K562 (cell line): ENCODE measurements around the gene PTPRU. TPM values are rescaled to one million over a fixed set of nuclear protein-coding genes. Genes with fewer than 3 reads are reported as not detected.

Experiments used
- BCLAF1 ChIP-seq, 2 experiments: fragments of 450-650 bp in 1 of 2; IDR thresholded peaks; 2 replicates each; pipeline ENCODE4 v1.6.1; 2011 to 2017; ENCODE audit warnings: low read depth in 2 of 2, antibody characterized with exemption in 1 of 2, borderline replicate concordance in 1 of 2, low read length in 1 of 2, mild to moderate bottlenecking in 1 of 2, mixed read lengths in 1 of 2; ENCODE audit not compliant: control insufficient read depth in 1 of 2
- BHLHE40 ChIP-seq: IDR thresholded peaks from 2 replicates; pipeline ENCODE4 v1.6.1; 2011; ENCODE audit warnings: low read length, improper control_type of control experiment
- CREM ChIP-seq: IDR thresholded peaks from 2 replicates; pipeline ENCODE4 v1.6.1; 2014; ENCODE audit warnings: antibody characterized with exemption, low read depth
- CTBP1 ChIP-seq: fragments of 450-650 bp; IDR thresholded peaks from 2 replicates; pipeline ENCODE4 v1.6.1; 2016; ENCODE audit warnings: borderline replicate concordance
- MYC ChIP-seq, 2 experiments: fragments of 250-450 bp in 1 of 2; sonication (Bioruptor Pico) in 1 of 2; IDR thresholded peaks; 2 replicates each; pipeline versions ENCODE4 v1.5.1 to v1.6.1; 2012 to 2021; ENCODE audit warnings: low read depth in 2 of 2, borderline replicate concordance in 1 of 2, improper control_type of control experiment in 1 of 2, low read length in 1 of 2, mild to moderate bottlenecking in 1 of 2, moderate library complexity in 1 of 2
- NBN ChIP-seq: fragments of 450-650 bp; IDR thresholded peaks from 2 replicates; pipeline ENCODE4 v1.6.1; 2016; ENCODE audit warnings: low read depth, mild to moderate bottlenecking
- PKNOX1 ChIP-seq: fragments of 450-650 bp; IDR thresholded peaks from 2 replicates; pipeline ENCODE4 v1.6.1; 2016
- PRDM10 ChIP-seq: fragments of 450-650 bp; IDR thresholded peaks from 2 replicates; pipeline ENCODE4 v1.6.1; 2018; ENCODE audit not compliant: partially characterized antibody
- RHOXF2B ChIP-seq: fragments of 250-450 bp; sonication (Bioruptor Pico); conservative IDR thresholded peaks from 2 replicates; pipeline ENCODE4 v1.5.1; 2021
- SP1 ChIP-seq: sonication (generic); formaldehyde crosslinking; IDR thresholded peaks from 2 replicates; pipeline ENCODE4 v1.8.1; 2022; ENCODE audit warnings: mild to moderate bottlenecking, missing genetic modification reagents
- TARDBP ChIP-seq: fragments of 450-650 bp; IDR thresholded peaks from 2 replicates; pipeline ENCODE4 v1.6.1; 2016
- TOE1 ChIP-seq, 2 experiments: fragments of 450-650 bp in 1 of 2; sonication (generic) in 1 of 2; formaldehyde crosslinking in 1 of 2; IDR thresholded peaks; 2 replicates each; pipeline versions ENCODE4 v1.7.1 to v1.8.0; 2016 to 2022; ENCODE audit warnings: borderline replicate concordance in 2 of 2, mild to moderate bottlenecking in 2 of 2, antibody characterized with exemption in 1 of 2, inconsistent platforms in 1 of 2, low read depth in 1 of 2, missing genetic modification reagents in 1 of 2, moderate library complexity in 1 of 2
- polyA plus RNA-seq, 8 experiments: library from polyadenylated mRNA; depleted of rRNA in 4 of 8; stranded (reverse) in 5 of 8; unstranded in 3 of 8; fragments of >200 nt; fragmentation: Nextera tagmentation in 2 of 8; fragmentation: Illumina TruSeq in 1 of 8; extraction: Ambion mirVana in 2 of 8; extraction: Trizol in 1 of 8; gene quantifications; 2 replicates each; pipeline versions ENCODE4 v1.2.1 to v1.2.3, GENCODE V29; 2011 to 2014; ENCODE audit warnings: inconsistent platforms in 1 of 8, missing spikeins in 1 of 8
- total RNA-seq, 7 experiments: library from RNA; depleted of rRNA in 6 of 7; stranded (reverse); fragments of >200 nt in 6 of 7; fragmentation: Illumina TruSeq in 2 of 7; extraction: Trizol in 2 of 7; gene quantifications; 2 replicates each; pipeline versions ENCODE4 v1.2.1 to v1.2.3, GENCODE V29; 2011 to 2021; ENCODE audit warnings: low replicate concordance in 1 of 7

PTPRU gene
- total and polyA plus RNA-seq, 9 of the 15 experiments (the other 6 are each of a cell fraction or from before 2014, with no cell fraction given): 0.01 to 2.9 (median 1.0) TPM

- TF ChIP-seq PRDM10: peak; percentile 94
- no peak for TF ChIP-seq TARDBP
- TF ChIP-seq CTBP1: peak; percentile 40; the same call in 1 of the 2 replicates
- TF ChIP-seq MYC (IDR thresholded peaks at IDR 0.05; ENCODE audit: low read depth, low read length): 0 out of 2 replicates have a peak, but pooled peaks have one; percentile 36
- no peak for TF ChIP-seq MYC (CRISPR knock-in tag; IDR thresholded peaks at IDR 0.05; ENCODE audit: borderline replicate concordance, low read depth)
- TF ChIP-seq RHOXF2B (CRISPR knock-in tag): no peak
- no peak for TF ChIP-seq BCLAF1 (IDR thresholded peaks at IDR 0.05; ENCODE audit: borderline replicate concordance in 1 of 2, control insufficient read depth in 1 of 2, low read depth in 2 of 2, low read length in 1 of 2)
- TF ChIP-seq SP1 (CRISPR knock-in tag): 0 out of 2 replicates have a peak, but pooled peaks have one; percentile 50
- 0 out of 2 replicates have a peak, but pooled peaks have one; percentile 3 for TF ChIP-seq CREM
- TF ChIP-seq PKNOX1: peak; percentile 42; the same call in 1 of the 2 replicates
- peak; percentile 39; the same call in 1 of the 2 replicates for TF ChIP-seq TOE1 (IDR thresholded peaks at IDR 0.05; ENCODE audit: borderline replicate concordance)
- no peak for TF ChIP-seq TOE1 (CRISPR knock-in tag; IDR thresholded peaks at IDR 0.05; ENCODE audit: borderline replicate concordance, low read depth)
- TF ChIP-seq NBN: 0 out of 2 replicates have a peak, but pooled peaks have one; percentile 25
- 0 out of 2 replicates have a peak, but pooled peaks have one; percentile 23 for TF ChIP-seq BHLHE40
These were observed 88.5 kb downstream of the PTPRU start (continued) for GRCh38 chr1:29324771-29325351.
